ENCODE measurements around the gene TMTC1.

- TF ChIP-seq, protein P1, sequence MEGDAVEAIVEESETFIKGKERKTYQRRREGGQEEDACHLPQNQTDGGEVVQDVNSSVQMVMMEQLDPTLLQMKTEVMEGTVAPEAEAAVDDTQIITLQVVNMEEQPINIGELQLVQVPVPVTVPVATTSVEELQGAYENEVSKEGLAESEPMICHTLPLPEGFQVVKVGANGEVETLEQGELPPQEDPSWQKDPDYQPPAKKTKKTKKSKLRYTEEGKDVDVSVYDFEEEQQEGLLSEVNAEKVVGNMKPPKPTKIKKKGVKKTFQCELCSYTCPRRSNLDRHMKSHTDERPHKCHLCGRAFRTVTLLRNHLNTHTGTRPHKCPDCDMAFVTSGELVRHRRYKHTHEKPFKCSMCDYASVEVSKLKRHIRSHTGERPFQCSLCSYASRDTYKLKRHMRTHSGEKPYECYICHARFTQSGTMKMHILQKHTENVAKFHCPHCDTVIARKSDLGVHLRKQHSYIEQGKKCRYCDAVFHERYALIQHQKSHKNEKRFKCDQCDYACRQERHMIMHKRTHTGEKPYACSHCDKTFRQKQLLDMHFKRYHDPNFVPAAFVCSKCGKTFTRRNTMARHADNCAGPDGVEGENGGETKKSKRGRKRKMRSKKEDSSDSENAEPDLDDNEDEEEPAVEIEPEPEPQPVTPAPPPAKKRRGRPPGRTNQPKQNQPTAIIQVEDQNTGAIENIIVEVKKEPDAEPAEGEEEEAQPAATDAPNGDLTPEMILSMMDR (optimal IDR thresholded peaks at IDR 0.05 in 1 of 3, IDR thresholded peaks at IDR 0.05 in 1 of 3, conservative IDR thresholded peaks at IDR 0.05 in 1 of 3; ENCODE audit: extremely low read depth in 1 of 3, insufficient read depth in 2 of 3, low read length in 3 of 3) = no peak
- TF ChIP-seq EZH2 (IDR thresholded peaks at IDR 0.05; ENCODE audit: low read length) = no peak
Observed at GRCh38 chr12:29682088-29682487, 101.7 kb downstream of the TMTC1 start.
